ENCODE results near the gene ATP6V0A1.
"Not testable (repeated sequence)": the region's sequence is repeated elsewhere in the genome, so short reads cannot be mapped to it uniquely, and the experiment has no call there.

ATP6V0A1 gene

DNA sequence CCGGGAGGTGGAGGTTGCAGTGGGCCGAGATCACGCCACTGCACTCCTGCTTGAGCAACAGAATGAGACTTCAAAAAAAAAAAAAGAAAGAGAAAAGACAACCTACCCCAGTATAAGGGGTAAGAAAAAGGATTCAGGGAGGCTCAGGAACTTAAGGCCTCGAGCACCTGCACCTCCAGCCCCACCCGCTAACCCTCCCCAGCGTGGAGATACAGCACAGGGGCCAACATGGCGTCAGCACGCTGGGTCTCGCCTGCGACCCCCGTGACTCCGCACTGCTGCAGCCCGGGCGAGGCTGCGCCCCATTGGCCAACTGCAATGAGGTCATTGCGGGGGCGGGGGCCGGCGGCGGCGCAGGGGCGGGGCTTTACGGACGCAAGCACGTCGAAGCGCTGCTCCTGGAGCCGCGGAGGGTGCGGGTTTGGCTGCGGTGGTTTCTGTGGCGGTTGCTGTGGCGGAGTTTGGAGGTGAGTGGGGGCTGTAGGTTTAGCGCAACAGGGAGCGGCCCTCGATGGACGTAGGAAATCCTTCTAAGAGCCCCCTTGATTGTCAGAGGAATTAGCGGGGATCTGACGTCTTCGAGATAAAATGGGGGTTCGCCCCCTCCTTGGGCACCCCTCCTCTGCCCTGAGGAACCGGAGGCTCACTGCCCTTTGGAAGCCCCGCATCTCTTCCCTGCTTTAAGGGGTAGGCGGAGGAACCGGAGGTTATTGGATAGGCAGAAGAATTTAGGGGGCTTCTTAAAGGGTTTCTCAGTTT lies at the start of gene ATP6V0A1:
Gene ATP6V0A1, plus strand, starts transcription at position 382 of the 759 bp plus-strand sequence. CDS start 2,017 bp downstream, outside the sequence.
- peak; percentile 77 for DNase-seq

DNA sequence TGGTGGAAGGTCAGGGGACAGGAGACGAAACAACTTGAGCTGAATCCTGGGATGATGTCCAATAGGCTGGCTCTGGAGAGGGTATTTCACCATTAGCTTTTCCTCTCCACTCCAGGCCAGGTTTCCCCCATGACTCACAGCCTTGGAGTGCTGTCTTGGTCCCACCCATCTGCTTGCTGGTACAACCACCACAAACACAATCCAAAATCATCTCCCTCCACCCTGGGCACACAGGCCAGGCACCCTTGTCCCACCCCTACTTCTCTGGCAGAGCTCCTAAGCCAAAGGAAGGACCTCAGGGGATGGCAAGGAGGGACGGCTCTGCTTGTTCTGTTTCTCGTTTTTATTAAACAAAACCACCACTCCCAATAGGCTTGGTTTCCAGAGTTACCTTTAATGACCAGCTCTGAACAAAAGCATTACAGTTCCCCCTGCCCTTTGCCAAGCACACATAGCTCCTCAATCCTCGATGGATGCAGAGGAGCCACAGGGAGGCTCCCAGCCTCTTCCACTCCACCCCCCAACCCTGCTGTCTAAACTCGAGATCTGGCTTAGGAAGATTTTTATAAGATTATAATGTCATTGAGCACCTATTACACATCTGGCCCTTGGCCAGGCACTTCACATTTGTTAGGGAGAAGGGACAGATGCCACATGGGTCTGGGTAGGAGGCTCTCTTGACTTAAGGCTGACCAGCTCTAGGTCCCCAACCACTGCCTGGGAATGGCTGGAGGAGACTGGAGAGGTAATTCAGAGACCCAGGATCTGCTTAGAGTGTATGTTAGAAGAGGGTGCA lies 49.0 kb upstream of the ATP6V0A1 start:
- no peak for DNase-seq

DNA sequence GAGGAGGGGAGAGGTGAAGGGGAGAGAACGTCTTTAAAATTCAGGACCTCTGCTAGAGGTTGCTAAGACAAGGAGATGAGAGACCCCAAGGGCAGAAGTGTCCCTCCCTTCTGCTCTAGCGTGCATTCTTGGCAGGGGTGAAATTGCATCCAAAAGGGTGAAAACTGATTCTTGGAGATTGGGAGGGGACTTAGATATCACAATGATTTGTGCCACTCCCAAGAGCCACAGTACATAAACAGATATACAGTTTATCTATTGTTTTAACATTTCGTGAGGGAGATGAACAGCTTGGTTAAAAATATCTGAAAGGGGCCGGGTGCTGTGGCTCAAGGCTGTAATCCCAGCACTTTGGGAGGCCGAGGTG lies 48.4 kb upstream of the ATP6V0A1 start:
- no peak for DNase-seq

DNA sequence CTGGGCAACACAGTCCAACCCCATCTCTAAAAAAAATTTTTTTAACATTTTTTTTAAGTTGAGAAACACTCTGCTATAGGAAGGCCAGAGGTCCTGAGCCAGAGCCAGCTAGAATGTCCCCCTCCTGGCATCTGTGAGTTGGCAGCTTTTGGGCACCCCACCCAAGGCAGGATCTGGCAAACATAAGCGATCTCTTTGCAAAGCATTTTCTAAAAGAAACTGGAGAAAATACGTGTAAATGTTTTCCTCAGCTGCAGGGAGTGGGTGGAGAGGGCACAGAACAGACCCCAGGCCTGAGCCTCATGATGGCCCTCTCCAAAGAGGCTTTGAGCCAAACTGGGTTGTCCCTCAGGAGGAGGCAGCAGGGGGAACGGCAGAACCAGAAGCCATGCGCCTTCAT lies 47.3 kb upstream of the ATP6V0A1 start:
- no peak for DNase-seq

DNA sequence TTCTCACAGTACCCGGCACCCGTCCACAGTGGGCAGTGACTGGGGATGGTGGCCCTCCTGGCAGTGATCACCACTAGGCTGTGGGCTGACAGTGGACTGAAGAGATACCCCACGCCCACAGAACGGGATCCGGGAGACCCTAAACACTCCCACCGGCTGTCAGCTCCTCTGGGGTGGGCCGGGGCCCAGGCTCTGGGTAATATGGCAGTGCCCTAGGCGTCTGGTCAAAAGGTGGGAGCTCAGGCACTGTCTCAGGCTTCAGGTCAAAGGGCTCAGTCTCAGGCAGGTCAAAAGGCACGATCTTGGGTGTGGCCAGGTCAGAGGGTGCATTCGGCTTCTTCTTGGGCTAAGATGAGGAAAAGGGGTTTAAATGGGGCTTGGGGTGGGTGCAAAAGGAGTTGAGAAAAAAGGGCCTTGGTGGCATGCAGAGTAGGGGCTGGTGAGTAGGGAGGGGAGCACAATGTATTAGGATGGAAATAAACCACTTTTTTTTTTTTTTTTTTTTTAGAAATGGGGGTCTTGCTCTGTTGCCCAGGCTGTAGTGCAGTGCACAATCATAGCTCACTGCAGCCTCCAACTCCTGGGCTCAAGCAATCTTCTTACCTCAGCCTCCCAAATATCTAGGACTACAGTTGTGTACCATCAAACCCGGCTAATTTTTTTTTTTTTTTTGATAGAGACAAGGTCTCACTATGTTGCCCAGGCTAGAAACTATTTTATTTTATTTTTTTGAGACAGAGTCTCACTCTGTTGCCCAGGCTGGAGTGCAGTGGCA lies 46.6 kb upstream of the ATP6V0A1 start:
- DNase-seq, result no peak

DNA sequence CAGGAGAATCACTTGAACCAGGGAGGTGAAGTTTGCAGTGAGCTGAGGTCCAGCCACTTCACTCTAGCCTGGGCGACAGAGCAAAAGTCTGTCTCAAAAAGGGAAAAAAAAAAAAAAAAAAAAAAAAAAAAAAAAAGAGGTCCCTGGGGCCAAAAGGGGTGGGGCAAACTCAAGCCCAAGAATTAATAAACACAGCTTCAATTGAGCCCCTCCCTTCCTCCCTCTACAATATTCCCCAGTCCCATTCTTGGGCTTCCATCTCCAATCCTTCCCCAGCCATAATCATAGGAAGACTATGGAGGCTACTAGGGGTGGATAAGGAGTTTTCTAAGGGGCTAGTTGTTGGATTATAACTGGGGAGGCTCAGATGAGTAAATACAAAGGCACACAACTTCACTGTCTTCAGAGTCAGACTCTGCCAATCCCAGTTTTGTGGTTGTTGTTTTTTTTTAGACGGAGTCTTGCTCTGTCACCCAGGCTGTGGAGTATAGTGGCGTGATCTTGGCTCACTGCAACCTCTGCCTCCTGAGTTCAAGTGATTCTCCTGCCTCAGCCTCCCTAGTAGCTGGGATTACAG lies 45.1 kb upstream of the ATP6V0A1 start:
- no peak for DNase-seq

DNA sequence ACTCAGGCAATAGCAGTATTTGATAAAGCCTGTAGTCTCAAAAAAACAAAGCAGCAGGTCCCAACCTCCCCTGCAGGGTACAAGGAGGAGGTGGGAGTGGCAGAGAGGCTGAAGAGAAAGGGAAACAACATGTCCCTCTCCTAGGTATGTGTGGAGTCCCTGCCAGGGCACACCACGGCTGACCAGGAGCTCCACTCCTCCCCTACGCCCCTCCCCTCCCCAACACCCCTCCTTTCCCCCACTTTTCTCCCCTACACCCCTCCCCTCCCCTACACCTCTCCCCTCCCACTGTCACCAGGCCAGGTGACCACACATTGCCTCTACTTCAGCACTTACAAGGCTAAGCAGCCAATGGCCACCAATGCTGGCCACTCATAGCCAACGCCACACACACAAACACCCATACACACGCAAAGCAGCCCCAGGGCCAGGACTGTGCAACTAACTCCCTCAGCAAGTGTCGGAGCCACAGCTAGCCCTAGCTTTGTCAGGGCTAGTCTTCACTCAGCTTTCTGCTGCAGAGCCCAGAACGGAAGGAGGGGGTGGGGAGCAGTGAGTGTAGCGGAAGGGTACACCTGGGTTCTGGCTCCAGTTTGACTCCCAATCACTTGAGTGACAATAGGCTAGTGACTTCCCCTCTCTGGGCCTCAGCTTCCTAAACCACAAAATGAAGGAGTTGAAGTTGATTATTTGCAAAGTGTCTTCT lies 43.8 kb upstream of the ATP6V0A1 start:
- DNase-seq, result peak; percentile 29

DNA sequence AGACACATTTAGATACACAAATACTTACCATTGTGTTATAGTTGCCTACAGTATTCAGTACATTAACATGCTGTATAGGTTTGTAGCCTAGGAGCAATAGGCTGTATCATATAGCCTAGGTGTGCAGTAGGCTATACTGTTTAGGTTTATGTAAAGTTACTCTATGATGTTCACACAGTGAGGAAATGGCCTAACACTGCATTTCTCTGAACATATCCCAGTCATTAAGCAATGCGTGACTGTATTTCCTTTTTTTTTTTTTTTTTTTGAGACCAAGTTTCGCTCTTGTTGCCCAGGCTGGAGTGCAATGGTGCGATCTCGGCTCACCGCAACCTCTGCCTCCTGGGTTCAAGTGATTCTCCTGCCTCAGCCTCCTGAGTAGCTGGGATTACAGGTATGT lies 40.7 kb upstream of the ATP6V0A1 start:
- DNase-seq, result not testable (repeated sequence)

DNA sequence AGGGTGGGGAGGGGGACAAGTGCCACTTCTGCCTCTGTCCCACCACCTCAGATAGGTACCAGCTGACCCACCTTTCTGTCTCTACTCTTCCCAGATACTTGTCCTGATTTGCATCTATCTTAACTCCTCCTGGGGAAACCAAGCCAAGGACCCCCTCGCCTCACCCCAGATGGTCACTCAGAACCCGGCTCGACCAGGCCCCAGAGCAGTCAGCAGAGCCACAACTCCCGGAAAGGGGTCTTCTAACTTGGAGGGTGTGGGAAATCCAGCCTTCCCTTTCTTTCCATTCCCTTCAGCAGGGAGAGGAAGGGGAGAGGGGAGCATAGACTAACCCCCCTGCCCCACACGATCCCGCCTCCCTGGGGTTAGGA lies 37.6 kb upstream of the ATP6V0A1 start:
- DNase-seq, result no peak

DNA sequence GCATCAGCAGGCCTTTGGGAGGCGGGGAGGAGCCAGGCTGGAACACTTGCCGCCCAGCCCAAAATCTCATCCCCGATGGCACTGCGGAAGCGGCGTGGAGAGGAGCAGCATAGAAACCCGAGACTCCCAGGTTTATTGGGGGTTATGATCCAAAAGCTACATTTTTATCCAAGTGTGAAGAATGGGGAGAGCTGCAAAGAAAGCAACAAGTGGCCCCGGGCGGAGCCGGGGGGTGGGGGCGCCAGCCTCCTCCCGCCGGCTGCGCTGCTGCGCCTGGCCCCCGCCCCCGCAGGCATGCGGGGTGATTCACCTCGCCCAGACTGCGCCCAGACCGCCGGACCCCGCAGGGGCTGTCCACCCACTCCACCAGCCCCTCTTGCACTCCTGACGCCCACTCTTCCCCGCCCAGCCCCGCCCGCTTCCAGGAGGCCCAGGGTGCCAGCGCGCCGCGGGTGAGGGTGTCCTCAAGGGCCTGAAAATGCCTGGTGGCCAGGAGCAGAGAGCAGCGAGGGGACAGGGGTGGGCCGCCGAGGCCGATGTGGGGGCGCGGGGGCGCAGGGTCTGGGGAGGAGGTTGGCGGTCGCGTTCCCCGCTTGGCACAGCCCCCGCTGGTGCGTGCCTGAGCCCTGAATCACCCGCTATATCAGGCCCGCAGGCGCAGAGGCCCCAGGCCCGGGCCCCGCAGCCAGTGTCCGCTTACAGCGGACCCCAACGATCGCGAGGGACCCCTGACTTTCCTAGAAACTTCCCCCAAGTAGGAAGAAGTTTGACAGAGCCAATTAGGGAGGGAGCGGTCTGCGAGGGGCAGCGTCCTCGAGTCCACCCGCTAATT lies 37.0 kb upstream of the ATP6V0A1 start:
- DNase-seq, result no peak

DNA sequence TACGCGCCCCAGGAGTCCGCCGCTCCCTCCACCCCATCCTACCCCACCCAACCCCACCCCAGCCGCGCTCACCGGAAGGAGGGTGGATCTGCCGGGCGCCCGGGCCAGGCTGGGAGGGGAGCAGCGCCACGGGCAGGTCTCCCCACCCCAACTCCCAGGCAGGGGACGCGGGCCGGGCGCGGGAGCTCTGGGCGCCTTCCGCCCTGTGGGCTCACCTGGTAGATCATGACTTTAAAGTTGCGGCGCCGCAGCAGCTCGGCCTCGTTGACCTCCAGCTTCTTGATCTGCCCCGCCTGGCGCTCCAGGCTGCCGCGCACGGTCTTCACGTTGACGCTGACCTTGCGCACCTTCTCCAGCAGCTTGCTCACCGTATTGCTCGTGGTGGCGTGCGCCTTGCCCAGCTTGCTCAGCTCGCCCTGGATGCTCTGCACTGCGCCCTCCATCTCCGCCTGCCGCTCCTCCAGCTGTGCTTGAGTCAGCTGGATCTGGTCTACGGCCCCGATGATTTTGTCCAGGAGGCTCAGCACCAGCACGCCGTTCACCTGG lies 36.2 kb upstream of the ATP6V0A1 start:
- no peak for DNase-seq

DNA sequence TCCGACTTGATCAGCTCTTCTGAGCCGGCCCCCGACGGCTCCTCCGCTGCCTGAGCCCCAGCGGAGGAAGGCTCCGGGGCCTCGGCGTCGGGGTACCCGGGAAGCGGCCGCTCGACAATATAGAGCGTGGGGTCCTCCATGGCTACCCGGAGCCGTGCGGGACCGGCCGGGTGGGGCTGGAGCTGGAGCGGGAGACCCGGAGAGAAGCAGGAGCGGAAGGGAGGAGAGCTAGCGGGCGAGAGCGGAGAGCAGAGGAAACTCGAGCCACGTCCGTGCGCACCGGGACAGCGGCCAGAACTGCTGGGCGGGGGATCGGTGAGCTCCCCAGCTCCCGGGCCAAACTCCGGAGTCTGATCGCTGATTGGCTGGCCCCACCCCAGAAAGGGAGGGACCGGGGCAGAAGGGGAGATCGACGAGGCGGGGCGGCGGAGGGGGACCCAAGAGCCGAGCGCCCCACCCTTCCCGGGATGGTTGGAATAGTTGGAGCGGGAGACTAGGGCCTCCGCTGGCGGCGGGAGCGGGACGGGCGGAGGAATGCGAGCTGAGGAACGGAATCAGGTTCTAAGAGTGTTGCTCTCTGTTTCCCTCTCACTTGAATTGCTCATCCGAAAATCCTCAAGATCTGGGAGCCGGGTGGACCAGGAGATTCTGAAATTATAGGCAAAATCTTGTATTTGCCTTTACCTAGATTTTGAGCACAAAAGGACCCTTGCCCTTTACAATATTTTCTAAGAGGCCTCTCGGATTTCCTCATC lies 35.5 kb upstream of the ATP6V0A1 start, which contains the start of gene CAVIN1:
Gene CAVIN1, minus strand, starts transcription at position 299 of the 755 bp plus-strand sequence. Its CDS starts 159 bp downstream, at position 140.
- no peak for DNase-seq

DNA sequence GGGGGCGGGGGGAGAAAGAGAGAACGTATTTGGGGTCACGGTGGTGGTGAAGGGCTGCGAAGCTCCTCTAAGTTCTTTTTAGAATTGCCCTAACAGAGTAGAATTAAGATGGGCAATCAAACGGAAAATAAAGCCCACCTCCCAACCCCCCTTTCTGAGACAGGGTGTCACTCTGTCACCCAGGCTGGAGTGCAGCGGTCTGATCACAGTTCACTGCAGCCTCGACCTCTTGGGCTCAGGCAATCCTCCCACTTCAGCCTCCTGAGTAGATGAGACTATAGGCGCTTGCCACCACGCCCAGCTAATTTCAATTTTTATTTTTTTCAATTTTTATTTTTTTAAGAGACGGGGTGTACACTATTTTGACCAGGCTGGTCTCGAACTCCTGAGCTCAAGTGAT lies 34.9 kb upstream of the ATP6V0A1 start:
- no peak for DNase-seq

DNA sequence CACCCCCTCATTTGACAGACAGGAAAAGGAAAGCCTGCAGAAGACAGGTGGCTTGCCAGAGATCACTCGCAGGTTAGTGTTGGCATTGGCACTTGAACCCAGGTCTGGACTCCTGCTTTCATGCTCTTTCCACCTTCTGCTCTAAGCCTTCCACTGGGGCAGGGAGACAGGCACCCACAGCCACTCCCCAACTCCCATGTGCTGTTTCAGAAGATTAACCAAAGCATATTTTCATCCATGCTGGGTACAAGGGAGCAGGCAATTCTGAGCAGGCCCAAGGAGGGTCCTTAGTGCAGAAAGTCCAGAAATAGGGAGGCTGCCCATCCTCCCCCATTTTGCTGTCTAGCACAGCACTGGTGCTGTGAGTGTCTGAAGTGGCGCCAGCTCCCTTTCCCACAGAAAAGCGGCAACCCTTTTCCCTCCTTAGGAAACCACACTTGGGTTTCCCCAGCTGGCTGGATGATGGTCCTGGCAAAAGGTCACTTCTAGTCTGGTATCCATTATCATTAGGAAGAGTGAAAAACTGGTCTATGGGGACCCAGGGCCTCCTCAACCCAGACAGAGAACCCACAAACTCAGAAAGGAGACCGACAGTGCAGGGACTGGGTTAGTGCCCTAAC lies 33.6 kb upstream of the ATP6V0A1 start:
- DNase-seq, result no peak

DNA sequence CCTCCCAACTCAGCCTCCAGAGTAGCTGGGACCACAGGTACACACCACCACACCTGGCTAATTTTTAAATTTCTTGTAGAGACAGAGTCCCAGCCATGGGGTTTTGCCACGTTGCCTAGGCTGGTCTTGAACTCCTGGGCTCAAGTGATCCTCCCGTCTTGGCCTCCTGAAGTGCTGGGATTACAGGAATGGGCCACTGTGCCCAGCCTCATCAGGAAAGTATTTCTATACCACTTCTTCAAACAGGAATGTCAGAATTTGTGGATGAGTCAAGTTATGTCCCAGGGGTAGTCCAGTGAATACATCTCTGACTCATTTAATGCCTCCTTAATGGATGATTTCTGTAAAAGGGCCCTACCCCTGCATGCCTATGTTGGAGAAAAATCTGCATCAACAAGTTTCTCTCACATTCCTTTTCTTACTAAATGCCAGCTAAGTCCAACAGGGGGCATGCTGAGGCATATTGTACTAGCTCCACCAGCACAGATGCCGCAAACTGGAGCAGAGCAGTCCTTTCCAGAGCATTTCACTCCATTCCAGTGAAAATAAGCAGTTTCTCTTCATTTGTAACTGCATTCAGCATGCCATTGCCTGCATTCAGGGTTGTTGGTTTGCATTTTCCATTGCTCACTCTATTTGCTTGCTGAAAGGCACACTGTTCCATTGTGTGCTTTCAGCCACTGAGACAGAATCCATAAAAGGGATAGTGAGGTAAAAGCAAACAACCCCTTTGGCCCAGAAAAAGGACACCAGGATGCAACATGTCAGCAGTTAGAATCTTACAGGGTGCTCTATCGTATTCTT lies 30.3 kb upstream of the ATP6V0A1 start:
- DNase-seq, result no peak

DNA sequence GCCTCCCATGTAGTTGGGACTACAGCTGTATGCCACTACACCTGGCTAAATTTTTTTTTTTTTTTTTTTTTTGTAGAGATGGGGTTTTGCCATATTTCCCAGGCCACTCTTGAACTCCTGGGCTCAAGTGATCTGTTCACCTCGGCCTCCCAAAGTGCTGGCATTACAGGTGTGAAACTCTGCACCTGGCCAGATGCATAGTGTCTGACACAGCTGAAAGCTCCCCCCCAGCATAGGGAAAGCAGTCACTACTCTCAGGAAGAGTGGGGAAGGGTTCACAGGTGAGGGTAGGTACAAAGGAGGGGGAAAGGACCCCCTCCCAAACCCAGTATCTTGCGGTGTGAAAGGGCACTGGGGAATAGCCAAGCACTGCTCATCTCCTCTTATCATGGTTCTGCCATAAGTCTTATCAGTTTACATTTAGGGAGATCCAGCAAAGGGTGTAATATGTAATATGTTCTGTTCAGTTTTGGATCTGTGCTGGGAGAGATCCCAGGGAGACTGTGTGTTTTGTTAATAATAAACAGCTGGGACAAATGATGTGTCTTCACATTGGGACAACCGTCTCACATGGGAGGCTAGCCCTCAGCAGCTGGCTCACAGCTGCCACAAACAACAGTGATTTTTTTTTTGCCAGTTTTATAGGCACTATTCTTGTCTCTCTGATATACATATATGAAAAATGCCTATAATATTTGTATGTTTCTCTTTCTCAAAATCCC lies 28.8 kb upstream of the ATP6V0A1 start:
- no peak for DNase-seq

DNA sequence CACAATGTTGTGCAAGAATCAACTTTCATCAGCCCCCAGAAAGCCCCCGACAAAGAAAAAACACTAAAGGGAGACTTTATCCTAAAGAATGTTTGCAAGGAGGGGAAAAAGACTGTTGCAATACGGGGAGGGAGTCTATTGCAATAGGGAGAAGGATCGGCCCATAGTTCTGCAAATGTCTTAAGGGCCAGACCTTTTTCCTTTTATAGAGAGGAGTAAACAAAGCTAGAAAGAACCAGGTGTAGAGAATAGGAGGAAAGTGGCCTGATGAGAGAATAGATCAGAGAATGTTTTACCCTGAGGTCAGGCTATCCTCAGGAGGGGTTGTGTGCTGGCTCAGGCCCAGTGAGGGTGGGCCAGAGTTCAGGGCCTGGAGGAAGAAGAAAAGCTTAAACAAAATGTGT lies 26.9 kb upstream of the ATP6V0A1 start:
- DNase-seq, result no peak

DNA sequence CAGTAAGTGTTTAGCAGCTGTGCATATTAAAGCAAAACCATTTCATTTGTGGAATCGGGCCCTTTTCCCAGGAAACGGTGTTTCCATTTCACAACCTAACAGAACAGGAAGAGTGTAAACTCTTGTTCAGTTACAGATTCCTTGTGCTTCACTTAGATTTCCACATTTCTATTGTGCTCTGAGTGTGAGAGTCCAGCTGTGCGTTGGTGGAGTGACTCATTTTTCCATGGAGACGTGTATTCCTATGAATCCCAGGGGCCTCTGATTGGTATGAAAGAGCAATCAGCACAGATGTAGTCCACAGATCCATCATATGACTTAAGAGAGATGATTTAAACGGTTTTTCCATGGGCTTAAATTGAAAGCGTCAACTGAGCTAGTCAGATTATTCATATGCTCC lies 22.3 kb upstream of the ATP6V0A1 start:
- DNase-seq, result no peak
